ENCODE data around the gene UQCC5.

DNA sequence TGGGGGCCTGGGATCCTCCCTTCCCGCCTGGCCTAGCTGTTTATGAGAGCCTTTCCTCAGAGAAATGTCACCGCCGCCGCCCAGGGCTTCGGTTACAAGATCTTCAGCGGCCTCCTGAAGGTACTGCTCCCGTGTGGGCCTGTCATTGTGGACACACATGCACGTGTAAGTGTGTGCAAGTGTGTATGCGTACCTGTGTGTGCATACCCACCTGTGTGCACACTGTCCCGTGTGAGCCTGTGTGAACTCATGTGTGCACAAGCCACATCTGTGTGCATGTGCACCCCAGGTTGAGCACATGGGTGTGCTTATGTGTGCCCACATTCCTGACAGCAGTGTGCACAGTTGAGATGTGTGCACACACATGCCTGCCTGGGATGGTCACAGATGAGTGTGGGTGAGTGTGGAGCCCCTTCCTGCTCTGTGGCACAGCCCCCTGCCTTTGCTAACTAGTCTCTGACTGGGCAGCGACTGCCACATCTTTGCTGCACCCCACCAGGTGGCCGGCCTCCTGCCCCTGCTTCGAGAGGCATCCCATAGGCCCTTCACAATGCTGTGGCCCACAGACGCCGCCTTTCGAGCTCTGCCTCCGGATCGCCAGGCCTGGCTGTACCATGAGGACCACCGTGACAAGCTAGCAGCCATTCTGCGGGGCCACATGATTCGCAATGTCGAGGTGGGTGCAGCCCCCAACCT is 16.8 kb upstream of the UQCC5 start:
- TF ChIP-seq POLR2A (IDR thresholded peaks at IDR 0.05; ENCODE audit: low read depth, low read length) (no peak), POLR2AphosphoS5 (IDR thresholded peaks at IDR 0.05; ENCODE audit: low read depth, low read length) (no peak), TAF1 (IDR thresholded peaks at IDR 0.05; ENCODE audit: low read depth, low read length) (no peak), PAX5 (IDR thresholded peaks at IDR 0.05; ENCODE audit: insufficient read depth, low read length, severe bottlenecking) (no peak), SPI1 (IDR thresholded peaks at IDR 0.05; ENCODE audit: low read depth, low read length) (no peak), POU2F2 (IDR thresholded peaks at IDR 0.05; ENCODE audit: low read depth, low read length) (no peak)
